Aorta (tissue), 5 donors: Measurements from ENCODE around the gene SLC52A3. TPM values are rescaled to one million over a fixed set of nuclear protein-coding genes. Genes with fewer than 3 reads are reported as not detected.
A peak's percentile ranks its signal among the peaks of the same experiment; 100 is the strongest.

ENCODE experiments used
- ATAC-seq: fragments of 200-7000 bp; cut with Tn5 transposase; one replicate; pipeline ENCODE4 v1.9.1; 2022; ENCODE audit warnings: moderate library complexity; ENCODE audit not compliant: low FRiP score
- DNase-seq, 2 donors: peaks; one replicate each; pipeline ENCODE4 v3.0.0-alpha.2; 2020
- H3K27ac ChIP-seq, 2 donors: one replicate each; pipeline ENCODE4 v1.5.1; 2013; ENCODE audit warnings: low read length in 2 of 2, mild to moderate bottlenecking in 2 of 2, moderate library complexity in 2 of 2, control low read depth in 1 of 2, inconsistent platforms in 1 of 2, low read depth in 1 of 2
- H3K27me3 ChIP-seq, 2 donors: one replicate each; pipeline ENCODE4 v1.6.1; 2013; ENCODE audit warnings: control low read depth in 1 of 2, low read length in 1 of 2, mild to moderate bottlenecking in 1 of 2, moderate library complexity in 1 of 2; ENCODE audit not compliant: insufficient read depth in 2 of 2, control insufficient read depth in 1 of 2
- H3K36me3 ChIP-seq, 2 donors: one replicate each; pipeline ENCODE4 v1.6.1; 2013; ENCODE audit warnings: control low read depth in 1 of 2, low read length in 1 of 2, mild to moderate bottlenecking in 1 of 2; ENCODE audit not compliant: insufficient read depth in 2 of 2, control insufficient read depth in 1 of 2
- H3K4me1 ChIP-seq, 2 donors: one replicate each; pipeline ENCODE4 v1.6.1; 2013; ENCODE audit warnings: low read length in 2 of 2, control low read depth in 1 of 2, mild to moderate bottlenecking in 1 of 2, moderate library complexity in 1 of 2; ENCODE audit not compliant: insufficient read depth in 2 of 2, control insufficient read depth in 1 of 2
- H3K4me3 ChIP-seq, 2 donors: one replicate each; pipeline ENCODE4 v1.5.1; 2013; ENCODE audit warnings: low read length in 2 of 2, control low read depth in 1 of 2, mild to moderate bottlenecking in 1 of 2
- H3K9me3 ChIP-seq: one replicate; pipeline ENCODE4 v1.6.1; 2013; ENCODE audit warnings: mild to moderate bottlenecking, low read length; ENCODE audit not compliant: control insufficient read depth
- WGBS, 2 donors: extraction: QIAGEN DNeasy Blood & Tissue Kit; methylation state at CpG; one replicate each; pipeline ENCODE4 v1.1.7; 2013; 5-methylcytosine and 5-hydroxymethylcytosine counted together
- intact Hi-C, 2 donors: fragments of 100-400 bp; cut with DNase I; formaldehyde crosslinking; loops; one replicate each; pipeline versions ENCODE4 v1.14.2 to v1.15.0; 2022
- polyA plus RNA-seq, 2 donors: library from polyadenylated mRNA; stranded (reverse); fragments of 200-250 nt; gene quantifications; one replicate each; pipeline ENCODE4 v1.2.3, GENCODE V29; 2013
- total RNA-seq, 2 donors: library from RNA; stranded (reverse); fragmentation: NEBNext Ultra II Directional; extraction: Animal tissue kit (Norgen Biotek cat#: 25700); gene quantifications; one replicate each; pipeline ENCODE4 v1.2.1, GENCODE V29; 2021
- donor health status: healthy with polysubstance abuse.
- donor health status: Bipolar disorder and iron deficiency.
- donor health status: DM: no; HTN: no; CAD: no.
- donor health status: DM: no; HTN: no; CAD: no.
- donor health status: DM: yes; HTN: yes; CAD: no.

The SLC52A3 gene
- total and polyA plus RNA-seq, 4 donors = 0.25 to 0.78 (median 0.69) TPM; not detected in 1

DNA sequence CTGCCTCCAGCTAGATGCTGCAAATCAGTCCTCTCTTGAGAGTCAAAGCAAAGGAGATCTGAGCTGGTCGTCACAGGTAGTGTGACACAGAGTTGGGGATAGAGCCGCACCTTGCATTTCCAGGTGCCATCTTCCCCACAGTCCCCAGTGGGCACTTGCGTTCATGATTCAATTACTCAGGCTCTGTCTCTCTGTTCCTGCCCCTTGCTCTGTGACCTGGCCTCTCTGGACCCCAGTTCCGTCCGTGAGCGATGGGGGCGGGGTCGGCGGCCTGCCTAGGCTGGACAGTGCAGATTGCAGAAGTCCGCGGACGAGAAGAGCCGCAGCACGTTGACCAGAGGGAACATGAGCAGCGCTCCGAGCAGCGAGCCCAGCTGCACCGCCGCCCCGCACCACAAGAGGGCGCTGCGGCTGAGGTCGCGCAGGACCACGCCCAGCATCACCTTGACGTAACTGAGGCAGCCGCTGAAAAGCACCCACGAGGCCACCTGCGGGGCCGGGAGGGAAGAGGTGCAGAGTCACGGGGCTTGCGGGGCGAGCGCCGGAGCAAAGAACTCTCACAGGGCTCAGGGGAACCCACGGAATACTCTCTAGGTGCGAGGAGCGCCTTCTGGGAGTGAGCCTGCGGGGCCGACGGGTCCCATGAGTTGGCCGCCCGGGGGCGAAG lies 7.4 kb downstream of the SLC52A3 start:
- WGBS, 2 donors = 24 to 26% methylated on average over 42 to 44 of the region's 44 CpGs
- no peak overlapping the region for H3K4me3 ChIP-seq
- peak; percentile 45 for ATAC-seq
- no peaks in the 10 kb centered on the region for H3K9me3 ChIP-seq
- peak in 1 of 2 donors; percentile 49 for DNase-seq
- no peak overlapping the region for H3K27ac ChIP-seq
- no peaks in the 10 kb centered on the region for H3K4me1 ChIP-seq
- H3K27me3 ChIP-seq = peaks cover 0 to 2% of the 10 kb centered on the region in 2 donors
- H3K36me3 ChIP-seq = no peaks in the 10 kb centered on the region
- intact Hi-C loops = no loop called here

DNA sequence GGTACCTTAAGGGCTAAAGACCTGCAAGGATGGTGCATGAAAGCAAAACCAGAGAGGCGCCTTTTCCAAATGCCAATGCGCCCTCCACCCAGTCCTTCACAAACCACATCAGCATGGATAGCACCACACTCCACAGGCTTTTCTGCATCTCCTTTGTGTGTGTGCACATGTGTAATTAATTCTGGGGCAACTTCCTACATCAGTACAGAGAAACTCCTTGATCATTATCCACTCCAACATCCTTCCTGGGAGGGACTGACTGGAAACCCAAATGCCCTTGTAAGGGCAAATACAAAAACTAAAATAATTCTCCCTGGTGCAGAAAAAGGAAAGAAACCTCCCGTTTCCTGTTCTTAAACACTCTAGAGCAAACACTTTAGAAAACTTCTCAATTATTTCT lies 10.8 kb downstream of the SLC52A3 start:
- no peaks in the 10 kb centered on the region for H3K36me3 ChIP-seq
- no peak overlapping the region for H3K4me3 ChIP-seq
- intact Hi-C loops = no loop called here
- no peaks in the 10 kb centered on the region for H3K9me3 ChIP-seq
- no peak for ATAC-seq
- H3K4me1 ChIP-seq = no peaks in the 10 kb centered on the region
- no peak overlapping the region for H3K27ac ChIP-seq
- H3K27me3 ChIP-seq = peaks cover 0 to 2% of the 10 kb centered on the region in 2 donors
- WGBS, 2 donors = 65 to 66% methylated on average over 3 of the region's 3 CpGs
- DNase-seq = no peak

- no peak for ATAC-seq
Measured at GRCh38 chr20:755941-756340, 12.4 kb downstream of the SLC52A3 start.

DNA sequence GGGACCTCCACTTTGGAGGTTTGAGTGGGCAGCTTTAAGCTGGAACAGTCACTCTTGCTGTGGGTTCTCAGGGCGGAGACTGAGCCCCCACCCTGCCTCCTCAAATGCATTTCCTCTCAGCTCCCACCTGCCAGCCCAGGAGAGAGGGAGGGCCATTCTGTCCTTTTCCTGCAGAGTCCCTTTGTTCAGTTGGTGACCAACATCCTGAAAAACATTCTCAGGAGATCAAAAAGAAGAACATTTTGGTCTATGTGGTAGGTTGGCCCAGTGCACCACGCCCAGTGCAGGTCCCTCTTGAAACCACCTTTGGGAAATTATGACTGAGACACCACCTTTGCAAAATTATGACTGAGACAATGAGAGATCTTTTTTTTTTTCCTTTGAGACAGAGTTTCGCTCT lies 13.4 kb downstream of the SLC52A3 start:
- WGBS, 2 donors = 65 to 79% methylated on average over 3 of the region's 3 CpGs
- intact Hi-C loops = no loop called here
- ATAC-seq (no peak), DNase-seq (peak in 1 of 2 donors; percentile 17)
- Histone ChIP-seq H3K9me3 (no peaks in the 10 kb centered on the region), H3K27me3 (no peaks in the 10 kb centered on the region), H3K4me3 (no peak overlapping the region), H3K36me3 (no peaks in the 10 kb centered on the region), H3K4me1 (no peaks in the 10 kb centered on the region), H3K27ac (no peak overlapping the region)

More at GRCh38 chr20:755941-756340, 12.4 kb downstream of the SLC52A3 start:
- 66 to 72% methylated on average over 6 of the region's 6 CpGs for WGBS, 2 donors
- H3K4me1 ChIP-seq = no peaks in the 10 kb centered on the region
- intact Hi-C loops = no loop called here
- no peak overlapping the region for H3K4me3 ChIP-seq
- no peaks in the 10 kb centered on the region for H3K36me3 ChIP-seq
- peaks cover 0 to 2% of the 10 kb centered on the region in 2 donors for H3K27me3 ChIP-seq
- DNase-seq = peak in 1 of 2 donors; percentile 32
- H3K9me3 ChIP-seq = no peaks in the 10 kb centered on the region
- H3K27ac ChIP-seq = no peak overlapping the region

DNA sequence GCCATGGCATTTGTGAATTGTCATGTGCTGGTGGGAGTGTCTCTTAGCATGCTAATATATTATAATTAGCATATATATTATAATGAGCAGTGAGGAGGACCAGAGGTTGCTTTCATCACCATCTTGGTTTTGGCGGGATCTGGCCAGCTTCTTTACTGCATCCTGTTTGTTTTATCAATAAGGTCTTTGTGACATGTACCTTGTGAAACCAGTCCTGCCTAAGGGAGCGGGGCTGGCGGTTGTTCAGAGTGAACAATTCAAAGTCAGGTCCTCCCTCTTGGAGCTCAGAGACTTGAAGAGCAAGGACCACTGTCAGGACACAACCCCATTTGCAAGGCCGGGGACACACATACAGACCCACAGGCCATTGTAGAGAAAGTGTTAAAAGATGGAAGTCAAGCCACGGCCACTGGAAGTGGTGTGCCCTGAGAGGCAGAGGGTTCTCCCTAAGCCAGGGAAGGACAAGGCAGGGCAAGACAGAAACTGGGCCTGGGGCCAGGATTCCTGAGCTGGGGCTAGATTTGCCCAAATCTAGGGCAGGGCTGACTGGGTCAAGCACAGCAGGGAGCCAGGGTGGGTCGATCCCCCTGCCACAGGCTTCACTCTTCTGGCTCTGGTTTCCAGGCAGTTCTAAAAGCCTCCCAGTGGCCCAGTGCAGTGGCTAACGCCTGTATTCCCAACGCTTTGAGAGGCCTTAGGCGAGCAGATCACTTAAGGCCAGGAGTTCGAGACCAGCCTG lies 14.2 kb downstream of the SLC52A3 start:
- H3K4me1 ChIP-seq = no peaks in the 10 kb centered on the region
- H3K27ac ChIP-seq = no peak overlapping the region
- WGBS, 2 donors = 67 to 76% methylated on average over 10 of the region's 10 CpGs
- no peaks in the 10 kb centered on the region for H3K27me3 ChIP-seq
- intact Hi-C loops = no loop called here
- no peak overlapping the region for H3K4me3 ChIP-seq
- DNase-seq = peak in 1 of 2 donors; percentile 31
- H3K9me3 ChIP-seq = no peaks in the 10 kb centered on the region
- ATAC-seq = no peak
- no peaks in the 10 kb centered on the region for H3K36me3 ChIP-seq

GRCh38 chr20:753136-753535 lies 15.2 kb downstream of the SLC52A3 start:
- intact Hi-C loops = no loop called here
- 41 to 56% methylated on average over 3 of the region's 3 CpGs for WGBS, 2 donors
- Histone ChIP-seq H3K27me3 (no peaks in the 10 kb centered on the region), H3K36me3 (no peaks in the 10 kb centered on the region), H3K9me3 (no peaks in the 10 kb centered on the region), H3K4me1 (no peaks in the 10 kb centered on the region), H3K4me3 (no peak overlapping the region), H3K27ac (no peak overlapping the region)
- ATAC-seq (no peak), DNase-seq (no peak)

GRCh38 chr20:752291-752690 lies 16.0 kb downstream of the SLC52A3 start:
- ATAC-seq = no peak
- Histone ChIP-seq H3K27ac (no peak overlapping the region), H3K4me3 (no peak overlapping the region), H3K4me1 (no peaks in the 10 kb centered on the region), H3K9me3 (no peaks in the 10 kb centered on the region), H3K27me3 (no peaks in the 10 kb centered on the region), H3K36me3 (no peaks in the 10 kb centered on the region)
- peak in 1 of 2 donors; percentile 43 for DNase-seq
- 83 to 87% methylated on average over 5 of the region's 5 CpGs for WGBS, 2 donors
- intact Hi-C loops = no loop called here

DNA sequence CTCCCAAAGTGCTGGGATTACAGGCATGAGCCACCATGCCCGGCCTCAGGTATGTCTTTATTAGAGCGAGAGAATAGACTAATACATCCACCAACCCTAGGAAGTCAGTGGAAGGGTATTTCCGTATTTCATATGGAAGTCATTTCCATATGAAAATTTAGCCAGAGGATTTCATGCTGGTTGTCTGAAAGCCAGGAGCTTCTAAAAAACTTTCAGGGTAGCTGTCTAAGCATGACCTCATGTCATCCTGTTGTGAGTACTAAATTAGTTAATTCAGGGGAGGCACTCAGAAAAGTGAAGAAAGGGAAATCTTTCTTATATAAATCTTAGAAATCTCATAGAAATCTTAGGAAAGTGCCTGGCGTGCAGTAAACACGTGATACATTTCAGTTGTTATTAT lies 16.5 kb downstream of the SLC52A3 start:
- ATAC-seq = no peak
- no peaks in the 10 kb centered on the region for H3K36me3 ChIP-seq
- H3K4me1 ChIP-seq = no peaks in the 10 kb centered on the region
- 83 to 85% methylated on average over 5 of the region's 5 CpGs for WGBS, 2 donors
- H3K9me3 ChIP-seq = no peaks in the 10 kb centered on the region
- no peak overlapping the region for H3K4me3 ChIP-seq
- no peaks in the 10 kb centered on the region for H3K27me3 ChIP-seq
- intact Hi-C loops = no loop called here
- H3K27ac ChIP-seq = no peak overlapping the region
- DNase-seq = no peak

DNA sequence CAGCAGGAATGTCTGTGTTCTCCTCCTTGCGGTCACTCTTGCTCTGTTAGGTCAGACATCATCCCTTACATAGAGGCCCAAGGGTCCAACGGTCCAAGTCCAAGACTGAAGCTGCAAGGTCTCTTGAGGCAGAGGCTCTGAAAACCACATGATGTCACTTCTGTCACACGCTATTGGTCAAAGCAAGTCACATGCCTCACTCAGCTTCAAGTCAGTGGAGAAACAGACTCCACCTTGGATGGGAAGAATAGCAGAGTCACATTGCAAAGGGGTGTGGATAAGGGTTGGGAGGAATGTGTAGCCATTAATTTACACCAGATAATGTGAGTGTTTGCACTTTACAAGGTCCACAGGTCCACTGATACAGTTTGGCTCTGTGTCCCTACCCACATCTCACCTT lies 17.5 kb downstream of the SLC52A3 start:
- no peak for ATAC-seq
- no peaks in the 10 kb centered on the region for H3K27me3 ChIP-seq
- 74 to 80% methylated on average over 3 of the region's 3 CpGs for whole genome bisulfite sequencing, 2 donors
- H3K36me3 ChIP-seq = no peaks in the 10 kb centered on the region
- DNase-seq = peak in 1 of 2 donors; percentile 9
- H3K4me3 ChIP-seq = no peak overlapping the region
- intact Hi-C loops = no loop called here
- H3K4me1 ChIP-seq = no peaks in the 10 kb centered on the region
- H3K27ac ChIP-seq = no peak overlapping the region
- H3K9me3 ChIP-seq = peaks cover 1% of the 10 kb centered on the region
